Activated T-helper 17 cell treated with anti-CD3 and anti-CD28 coated beads, Interleukin-2, amount 50 U/mL, for 72 hours (primary cell): ENCODE measurements around the gene ACP4. TPM values are rescaled to one million over a fixed set of nuclear protein-coding genes. Genes with fewer than 3 reads are reported as not detected.
"Not testable (repeated sequence)": the region's sequence is repeated elsewhere in the genome, so short reads cannot be mapped to it uniquely, and the experiment has no call there.

Source experiments
- ATAC-seq: fragments of 150-1000 bp; cut with Tn5 transposase; replicated peaks from 2 replicates; pipeline ENCODE4 v1.10.0; 2021; ENCODE audit warnings: mild to moderate bottlenecking, moderate library complexity
- H3K27ac Mint-ChIP-seq: one replicate; pipeline ENCODE4 v1.8.0; 2022; ENCODE audit warnings: mixed read lengths
- H3K27me3 Mint-ChIP-seq: one replicate; pipeline ENCODE4 v1.8.0; 2022; ENCODE audit warnings: mixed read lengths
- H3K36me3 Mint-ChIP-seq: one replicate; pipeline ENCODE4 v1.8.0; 2022; ENCODE audit warnings: low read depth, mild to moderate bottlenecking, mixed read lengths
- H3K4me1 Mint-ChIP-seq: one replicate; pipeline ENCODE4 v1.8.0; 2022; ENCODE audit warnings: mixed read lengths
- H3K4me3 Mint-ChIP-seq: one replicate; pipeline ENCODE4 v1.8.0; 2022; ENCODE audit warnings: mild to moderate bottlenecking, mixed read lengths
- H3K9me3 Mint-ChIP-seq: one replicate; pipeline ENCODE4 v1.8.0; 2022; ENCODE audit warnings: mixed read lengths
- total RNA-seq, 2 donors: library from RNA; stranded (reverse); gene quantifications; one replicate each; pipeline ENCODE4 v1.2.3, GENCODE V29; 2022

The ACP4 gene
- total RNA-seq, 2 donors from 2014 or later: not detected

DNA sequence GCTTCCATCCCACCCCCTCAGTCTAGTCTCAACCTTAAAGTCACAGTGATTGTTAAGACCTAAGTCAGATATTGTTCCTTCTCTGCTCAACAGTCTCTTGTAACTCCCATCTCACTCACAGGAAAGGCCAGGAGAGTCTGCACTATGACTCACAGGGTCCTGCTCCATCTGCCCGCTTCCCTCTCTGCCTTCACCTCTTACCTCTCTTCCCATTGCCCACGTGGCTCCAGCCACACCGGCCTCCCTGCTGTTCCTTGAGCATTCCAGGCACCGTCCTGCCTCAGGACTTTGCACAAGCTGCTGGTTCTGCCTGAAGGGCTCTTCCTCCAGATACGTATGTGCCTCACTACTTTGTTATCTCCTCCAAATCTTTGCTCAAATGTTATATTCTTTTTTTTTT, 23.0 kb upstream of the ACP4 start:
- H3K4me3 Mint-ChIP-seq, H3K27ac Mint-ChIP-seq, ATAC-seq, H3K9me3 Mint-ChIP-seq, H3K4me1 Mint-ChIP-seq, H3K36me3 Mint-ChIP-seq: not testable (repeated sequence)
- peaks cover 19% of the 10 kb centered on the region for H3K27me3 Mint-ChIP-seq

DNA sequence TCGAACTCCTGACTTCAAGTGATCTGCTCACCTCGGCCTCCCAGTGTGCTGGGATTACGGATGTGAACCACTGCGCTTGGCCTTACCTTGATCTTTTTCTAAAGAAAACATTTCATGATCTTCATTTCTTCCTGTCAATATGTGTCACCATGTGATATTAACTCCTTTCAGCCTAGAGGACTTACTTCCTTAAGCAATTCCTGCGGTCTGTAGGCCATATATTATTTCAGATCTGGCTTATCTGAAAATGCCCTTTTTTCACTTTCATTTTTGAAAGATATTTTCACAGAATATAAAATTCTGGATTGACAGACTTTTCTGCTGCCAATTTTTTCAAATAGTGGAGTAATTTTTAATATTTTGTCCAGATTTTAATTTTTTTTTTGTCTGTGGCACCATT, 21.9 kb upstream of the ACP4 start:
- Mint-ChIP-seq H3K27ac (no peak overlapping the region), H3K4me3 (no peak overlapping the region), H3K36me3 (no peaks in the 10 kb centered on the region), H3K4me1 (no peaks in the 10 kb centered on the region), H3K9me3 (no peaks in the 10 kb centered on the region), H3K27me3 (peaks cover 19% of the 10 kb centered on the region)
- no peak for ATAC-seq

DNA sequence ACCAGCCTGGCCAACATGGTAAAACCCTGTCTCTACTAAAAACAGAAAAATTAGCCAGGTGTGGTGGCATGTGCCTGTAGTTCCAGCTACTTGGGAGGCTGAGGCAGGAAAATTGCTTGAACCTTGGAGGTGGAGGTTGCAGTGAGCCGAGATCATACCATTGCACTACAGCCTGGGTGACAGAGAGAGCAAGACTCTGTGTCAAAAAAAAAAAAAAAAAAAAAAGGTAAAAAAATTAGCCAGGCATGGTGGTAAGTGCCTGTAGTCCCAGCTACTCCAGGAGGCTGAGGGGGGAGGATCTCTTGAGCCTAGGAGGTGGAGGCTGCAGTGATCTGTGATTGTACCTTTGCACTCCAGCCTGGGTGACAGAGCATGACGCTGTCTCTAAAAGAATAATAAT, 20.1 kb upstream of the ACP4 start, which contains the start of gene GPR32:
Gene GPR32 (plus strand): TSS at position 301 of the 400 bp plus-strand sequence. CDS start 137 bp downstream, outside the sequence.
- peaks cover 19% of the 10 kb centered on the region for H3K27me3 Mint-ChIP-seq
- not testable (repeated sequence) for ATAC-seq, H3K27ac Mint-ChIP-seq, H3K36me3 Mint-ChIP-seq, H3K4me1 Mint-ChIP-seq, H3K4me3 Mint-ChIP-seq, H3K9me3 Mint-ChIP-seq

DNA sequence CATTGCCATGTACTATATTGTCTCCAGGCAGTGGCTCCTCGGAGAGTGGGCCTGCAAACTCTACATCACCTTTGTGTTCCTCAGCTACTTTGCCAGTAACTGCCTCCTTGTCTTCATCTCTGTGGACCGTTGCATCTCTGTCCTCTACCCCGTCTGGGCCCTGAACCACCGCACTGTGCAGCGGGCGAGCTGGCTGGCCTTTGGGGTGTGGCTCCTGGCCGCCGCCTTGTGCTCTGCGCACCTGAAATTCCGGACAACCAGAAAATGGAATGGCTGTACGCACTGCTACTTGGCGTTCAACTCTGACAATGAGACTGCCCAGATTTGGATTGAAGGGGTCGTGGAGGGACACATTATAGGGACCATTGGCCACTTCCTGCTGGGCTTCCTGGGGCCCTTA, 19.3 kb upstream of the ACP4 start:
- no peak overlapping the region for H3K4me3 Mint-ChIP-seq
- H3K27me3 Mint-ChIP-seq: peaks cover 21% of the 10 kb centered on the region
- no peaks in the 10 kb centered on the region for H3K36me3 Mint-ChIP-seq
- no peak for ATAC-seq
- no peaks in the 10 kb centered on the region for H3K9me3 Mint-ChIP-seq
- no peaks in the 10 kb centered on the region for H3K4me1 Mint-ChIP-seq
- no peak overlapping the region for H3K27ac Mint-ChIP-seq

DNA sequence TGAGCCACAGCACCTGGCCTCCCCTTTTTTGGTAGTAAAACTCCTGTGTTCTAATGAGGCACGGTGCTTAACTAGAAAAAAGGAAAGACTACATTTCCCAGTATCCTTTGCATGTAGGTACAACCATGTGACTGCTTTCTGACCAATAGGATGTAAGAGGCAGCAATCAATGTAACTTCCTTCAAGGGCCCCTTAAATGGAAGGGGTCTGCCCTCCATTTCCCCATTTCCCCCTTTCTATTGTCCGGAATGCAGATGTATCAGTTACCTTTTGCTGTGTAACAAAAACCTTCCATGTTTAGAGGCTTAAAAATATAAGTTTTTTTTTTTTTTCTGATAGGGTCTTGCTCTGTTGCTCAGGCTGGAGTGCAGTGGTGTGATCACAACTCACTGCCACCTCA, 17.7 kb upstream of the ACP4 start:
- H3K27me3 Mint-ChIP-seq: peaks cover 24% of the 10 kb centered on the region
- peak; percentile 35 for ATAC-seq
- no peak overlapping the region for H3K4me3 Mint-ChIP-seq
- no peaks in the 10 kb centered on the region for H3K36me3 Mint-ChIP-seq
- no peak overlapping the region for H3K27ac Mint-ChIP-seq
- no peaks in the 10 kb centered on the region for H3K9me3 Mint-ChIP-seq
- no peaks in the 10 kb centered on the region for H3K4me1 Mint-ChIP-seq

DNA sequence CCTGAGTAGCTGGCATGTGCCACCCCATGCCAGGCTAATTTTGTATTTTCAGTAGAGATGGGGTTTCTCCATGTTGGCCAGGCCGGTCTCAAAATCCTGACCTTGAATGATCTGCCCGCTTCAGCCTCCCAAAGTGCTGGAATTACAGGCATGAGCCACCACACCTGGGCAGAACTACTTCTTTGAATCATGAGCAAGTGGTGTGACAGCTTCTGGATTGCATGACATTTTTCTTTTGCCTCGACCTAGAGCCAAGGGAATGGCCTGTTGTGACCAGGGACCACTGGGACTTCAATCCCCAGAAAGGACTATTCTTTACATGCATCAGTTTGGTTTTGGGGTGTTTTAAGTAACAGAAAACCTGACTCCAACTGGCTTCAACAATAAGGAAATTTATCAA, 17.3 kb upstream of the ACP4 start:
- ATAC-seq, H3K4me1 Mint-ChIP-seq, H3K9me3 Mint-ChIP-seq, H3K36me3 Mint-ChIP-seq, H3K27ac Mint-ChIP-seq, H3K4me3 Mint-ChIP-seq: not testable (repeated sequence)
- H3K27me3 Mint-ChIP-seq: peaks cover 25% of the 10 kb centered on the region

DNA sequence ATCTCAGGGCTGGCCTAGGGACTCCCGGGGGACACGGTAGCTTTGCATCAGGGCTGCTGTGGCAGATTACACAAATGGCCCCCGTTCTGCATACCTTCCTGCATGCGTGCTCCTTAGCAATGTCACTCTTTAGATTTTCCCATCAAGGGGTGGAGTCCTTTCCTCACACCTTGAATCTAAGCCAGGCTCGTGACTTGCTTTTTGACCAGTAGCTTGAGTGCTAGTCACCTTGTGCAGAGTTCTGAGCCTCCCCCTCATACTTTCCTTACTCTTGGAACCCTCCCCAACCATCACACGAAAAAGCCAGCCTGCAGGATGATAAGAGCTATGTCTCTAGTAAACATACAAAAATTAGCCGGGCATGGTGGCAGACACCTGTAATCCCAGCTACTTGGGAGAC, 16.8 kb upstream of the ACP4 start:
- H3K4me3 Mint-ChIP-seq, ATAC-seq: not testable (repeated sequence)
- peaks cover 31% of the 10 kb centered on the region for H3K27me3 Mint-ChIP-seq

DNA sequence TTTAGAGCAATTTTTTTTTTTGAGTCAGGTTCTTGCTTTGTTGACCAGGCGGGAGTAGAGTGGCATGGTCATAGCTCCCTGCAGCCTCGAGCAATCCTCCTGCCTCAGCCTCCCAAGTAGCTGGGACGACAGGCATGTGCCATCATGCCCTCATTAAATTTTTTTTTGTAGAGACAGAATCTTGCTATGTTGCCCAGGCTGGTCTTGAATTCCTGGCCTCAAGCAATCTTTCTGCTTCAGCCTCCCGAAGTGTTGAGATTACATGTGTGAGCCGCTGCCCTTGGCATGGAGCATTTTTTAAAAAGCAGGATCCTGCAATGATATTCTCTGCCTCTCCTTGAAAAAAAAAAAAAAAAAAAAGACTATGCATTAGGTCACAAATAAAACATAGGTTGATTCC, 14.1 kb upstream of the ACP4 start:
- Mint-ChIP-seq H3K27ac (no peak overlapping the region), H3K4me3 (no peak overlapping the region), H3K4me1 (no peaks in the 10 kb centered on the region), H3K27me3 (peaks cover 50% of the 10 kb centered on the region), H3K36me3 (no peaks in the 10 kb centered on the region), H3K9me3 (no peaks in the 10 kb centered on the region)
- no peak for ATAC-seq

More for the DNA sequence above, 16.8 kb upstream of the ACP4 start:
- H3K4me1 Mint-ChIP-seq, H3K9me3 Mint-ChIP-seq, H3K36me3 Mint-ChIP-seq, H3K27ac Mint-ChIP-seq: not testable (repeated sequence)

DNA sequence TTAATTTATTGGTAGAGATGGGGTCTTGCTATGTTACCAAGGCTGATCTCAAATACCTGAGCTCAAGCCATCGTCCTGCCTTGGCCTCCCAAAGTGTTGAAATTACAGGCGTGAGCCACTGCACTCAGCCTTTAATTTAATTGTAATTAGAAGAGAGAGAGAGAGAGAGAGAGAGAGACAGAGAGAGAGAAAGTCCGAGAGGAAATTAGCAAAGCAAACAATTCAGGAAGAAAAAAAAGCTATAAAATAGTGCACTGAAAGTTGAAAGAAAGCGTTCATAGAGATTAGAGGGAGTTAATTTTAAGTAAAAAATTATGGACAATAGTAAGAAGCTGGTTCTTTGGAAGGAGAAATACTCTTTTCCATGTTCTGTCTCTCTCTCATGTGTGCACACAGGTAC, 13.0 kb upstream of the ACP4 start:
- ATAC-seq: no peak
- H3K9me3 Mint-ChIP-seq: no peaks in the 10 kb centered on the region
- H3K27me3 Mint-ChIP-seq: peaks cover 50% of the 10 kb centered on the region
- H3K27ac Mint-ChIP-seq: no peak overlapping the region
- H3K4me3 Mint-ChIP-seq: no peak overlapping the region
- no peaks in the 10 kb centered on the region for H3K4me1 Mint-ChIP-seq
- H3K36me3 Mint-ChIP-seq: no peaks in the 10 kb centered on the region

DNA sequence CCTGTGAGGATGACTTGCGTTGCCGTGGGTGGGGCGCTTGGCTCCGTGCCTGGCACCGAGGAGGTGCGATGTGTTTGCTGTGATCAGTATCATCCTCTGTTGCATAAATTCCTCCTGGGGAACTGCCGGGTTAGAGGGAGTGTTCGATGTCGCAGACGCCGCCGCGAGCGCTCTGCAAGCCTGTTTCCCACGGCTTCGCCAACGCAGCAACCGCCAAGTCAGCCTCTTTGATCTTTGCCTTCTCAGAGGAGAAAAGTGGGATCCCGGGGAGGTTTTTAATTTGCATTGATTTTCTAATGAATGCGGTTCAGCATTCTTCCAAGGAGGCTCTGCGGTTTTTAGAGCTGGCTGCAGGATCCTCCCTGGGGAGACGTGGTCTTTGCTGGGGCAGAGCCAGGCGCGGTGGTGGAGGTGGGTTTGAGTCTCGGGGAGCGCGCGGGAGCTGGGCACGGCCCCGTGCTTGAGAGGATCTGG, 12.3 kb upstream of the ACP4 start:
- no peaks in the 10 kb centered on the region for H3K9me3 Mint-ChIP-seq
- no peak overlapping the region for H3K27ac Mint-ChIP-seq
- no peak for ATAC-seq
- no peaks in the 10 kb centered on the region for H3K4me1 Mint-ChIP-seq
- H3K27me3 Mint-ChIP-seq: peaks cover 50% of the 10 kb centered on the region
- H3K36me3 Mint-ChIP-seq: no peaks in the 10 kb centered on the region
- no peak overlapping the region for H3K4me3 Mint-ChIP-seq

DNA sequence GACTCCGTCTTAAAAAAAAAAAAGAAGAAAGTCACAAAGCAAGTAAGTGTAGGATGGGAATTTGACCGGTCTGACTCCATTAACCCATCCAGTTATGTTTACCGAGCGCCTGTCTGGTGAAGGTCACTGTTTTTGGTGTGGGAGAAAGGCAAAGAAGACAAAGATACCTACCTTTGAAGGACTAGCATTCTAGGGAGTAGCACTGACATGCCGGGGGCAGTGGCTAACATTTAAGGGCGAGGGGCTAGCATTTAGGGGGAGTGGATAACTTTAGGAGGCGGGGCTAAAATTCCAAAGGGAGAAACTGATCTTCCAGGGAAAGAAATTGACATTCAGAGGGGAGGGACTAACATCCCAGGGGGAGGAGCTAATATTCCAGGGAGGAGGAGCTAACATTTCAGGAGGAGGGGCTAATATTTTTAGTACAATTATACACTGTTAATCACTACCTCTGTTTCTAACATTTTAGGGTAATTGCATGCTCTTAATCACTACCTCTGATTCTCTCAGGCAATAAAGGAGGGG, 11.2 kb upstream of the ACP4 start:
- no peak overlapping the region for H3K4me3 Mint-ChIP-seq
- no peak overlapping the region for H3K27ac Mint-ChIP-seq
- ATAC-seq: no peak
- no peaks in the 10 kb centered on the region for H3K36me3 Mint-ChIP-seq
- peaks cover 50% of the 10 kb centered on the region for H3K27me3 Mint-ChIP-seq
- H3K4me1 Mint-ChIP-seq: no peaks in the 10 kb centered on the region
- H3K9me3 Mint-ChIP-seq: no peaks in the 10 kb centered on the region

DNA sequence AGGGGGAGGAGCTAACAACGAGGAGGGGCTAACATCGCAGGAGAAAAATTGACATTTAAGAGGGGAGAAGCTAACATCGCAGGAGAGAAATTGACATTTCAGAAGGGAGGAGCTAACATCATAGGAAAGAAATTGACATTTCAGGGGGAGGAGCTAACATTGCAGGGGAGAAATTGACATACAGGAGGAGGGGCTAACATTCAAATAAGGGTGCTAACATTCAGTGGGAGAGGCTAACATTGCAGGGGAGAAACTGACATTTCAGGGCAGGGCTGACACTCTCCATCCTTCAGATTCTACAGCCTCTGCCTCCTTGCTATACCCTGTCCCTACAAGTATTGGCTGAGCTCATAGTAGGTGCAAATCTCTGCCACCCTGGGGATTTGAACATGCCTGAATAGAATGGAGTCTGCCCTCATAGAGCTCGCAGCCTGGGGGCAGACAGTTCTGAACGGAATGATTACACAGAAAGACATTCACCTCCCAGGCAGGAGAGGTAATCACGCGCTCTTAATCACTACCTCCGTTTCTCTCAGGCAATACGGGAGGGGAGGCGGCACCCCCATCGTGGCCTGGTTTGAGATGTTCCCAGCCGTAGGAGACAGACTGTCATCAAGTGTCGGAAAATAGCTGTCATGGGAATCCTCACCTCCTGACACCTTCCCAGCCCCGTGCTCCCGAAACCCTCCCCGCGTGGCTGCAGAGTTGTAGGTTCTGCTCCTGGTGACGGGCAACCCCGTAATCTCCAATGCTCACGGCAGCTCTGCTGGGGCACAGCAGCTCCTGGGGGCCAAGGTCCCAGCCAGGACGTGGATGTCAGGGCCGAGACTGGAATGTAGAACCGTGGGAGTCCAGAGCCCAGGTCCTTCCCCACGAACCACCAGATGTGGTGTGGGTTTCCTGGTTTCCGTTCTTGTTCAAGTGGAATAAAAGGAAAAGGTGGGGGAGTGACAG, 10.4 kb upstream of the ACP4 start:
- Mint-ChIP-seq H3K27ac (no peak overlapping the region), H3K4me3 (no peak overlapping the region), H3K36me3 (no peaks in the 10 kb centered on the region), H3K27me3 (peaks cover 49% of the 10 kb centered on the region), H3K4me1 (no peaks in the 10 kb centered on the region), H3K9me3 (no peaks in the 10 kb centered on the region)
- no peak for ATAC-seq

DNA sequence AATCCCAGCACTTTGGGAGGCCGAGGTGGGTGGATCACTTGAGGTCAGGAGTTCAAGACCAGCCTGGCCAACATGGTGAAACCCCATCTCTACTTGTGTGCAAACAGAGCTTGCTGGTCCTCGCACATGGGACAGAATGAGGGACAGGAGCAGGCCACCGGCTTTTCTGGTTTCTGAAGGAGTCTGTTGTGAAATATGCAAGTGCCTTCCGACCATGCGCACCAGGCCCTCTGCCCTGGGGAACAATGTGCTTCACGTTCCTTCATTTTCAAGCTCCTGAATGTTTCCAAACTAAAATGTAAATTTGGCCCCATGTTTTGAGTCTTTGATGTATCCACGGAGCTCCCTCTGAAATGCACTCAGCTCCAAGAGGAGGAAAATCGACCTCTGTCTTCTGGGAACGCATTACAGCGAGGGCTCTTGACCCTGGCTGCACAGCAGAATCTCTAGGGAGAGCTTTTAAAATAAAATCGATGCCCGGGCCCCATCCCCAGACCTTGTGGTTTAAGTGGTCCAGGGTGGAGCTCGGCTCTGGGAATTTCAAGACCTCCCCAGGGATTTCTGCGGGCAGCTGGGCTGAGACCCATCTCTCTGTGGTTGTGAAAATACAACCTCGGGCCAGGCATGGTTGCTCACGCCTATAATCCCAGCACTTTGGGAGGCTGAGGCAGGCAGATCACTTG, 9.3 kb upstream of the ACP4 start:
- H3K9me3 Mint-ChIP-seq: no peaks in the 10 kb centered on the region
- H3K27ac Mint-ChIP-seq: no peak overlapping the region
- H3K4me3 Mint-ChIP-seq: no peak overlapping the region
- ATAC-seq: no peak
- H3K36me3 Mint-ChIP-seq: no peaks in the 10 kb centered on the region
- H3K4me1 Mint-ChIP-seq: no peaks in the 10 kb centered on the region
- peaks cover 42% of the 10 kb centered on the region for H3K27me3 Mint-ChIP-seq

DNA sequence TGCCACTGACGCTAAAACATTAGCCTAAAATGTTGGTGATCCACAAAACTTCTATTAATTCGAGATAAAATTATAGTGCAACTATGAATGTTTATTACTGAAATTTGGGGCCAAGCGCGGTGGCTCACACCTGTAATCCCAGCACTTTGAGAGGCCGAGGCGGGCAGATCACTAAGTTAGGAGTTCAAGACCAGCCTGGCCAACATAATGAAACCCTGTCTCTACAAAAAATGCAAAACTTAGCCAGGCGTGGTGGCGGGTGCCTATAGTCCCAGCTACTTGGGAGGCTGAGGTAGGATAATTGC, 6.4 kb upstream of the ACP4 start:
- ATAC-seq, H3K4me3 Mint-ChIP-seq, H3K4me1 Mint-ChIP-seq, H3K36me3 Mint-ChIP-seq, H3K9me3 Mint-ChIP-seq, H3K27ac Mint-ChIP-seq: not testable (repeated sequence)
- H3K27me3 Mint-ChIP-seq: peaks cover 21% of the 10 kb centered on the region

DNA sequence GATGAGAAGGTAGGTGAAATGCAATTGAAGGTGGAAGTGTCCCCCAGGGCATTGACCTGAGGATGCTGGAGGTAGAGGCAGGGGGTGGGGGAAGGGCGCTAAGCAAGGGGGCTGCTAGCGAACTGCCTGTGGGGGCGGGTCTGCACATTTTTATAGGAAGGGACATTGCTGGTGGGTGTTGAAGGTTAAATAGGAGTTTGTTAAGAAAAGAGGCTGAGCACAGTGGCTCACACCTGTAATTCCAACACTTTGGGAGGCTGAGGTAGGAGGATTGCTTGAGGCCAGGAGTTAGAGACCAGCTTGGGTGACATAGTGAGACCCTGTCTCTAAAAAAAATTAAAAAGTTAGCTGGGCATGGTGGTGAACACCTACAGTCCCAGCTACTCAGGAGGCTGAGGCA, 5.5 kb upstream of the ACP4 start:
- Mint-ChIP-seq H3K4me1 (no peaks in the 10 kb centered on the region), H3K9me3 (no peaks in the 10 kb centered on the region), H3K36me3 (no peaks in the 10 kb centered on the region), H3K27me3 (peaks cover 12% of the 10 kb centered on the region), H3K27ac (no peak overlapping the region), H3K4me3 (no peak overlapping the region)
- no peak for ATAC-seq
